BJ (cell line): ENCODE results near the gene CNTNAP4. TPM values are rescaled to one million over a fixed set of nuclear protein-coding genes. Genes with fewer than 3 reads are reported as not detected.

Source experiments
- CTCF ChIA-PET: fragments of 350-600 bp; formaldehyde crosslinking; extraction: SDS; loops from one replicate; lab custom pipeline; 2021; ENCODE audit warnings: antibody characterized with exemption, inconsistent platforms; lab: Yijun Ruan, JAX
- POLR2A ChIA-PET: fragments of 300-600 bp; sonication (Branson Sonifier 250); formaldehyde crosslinking; extraction: SDS; loops from one replicate; lab custom pipeline; 2021; ENCODE audit warnings: antibody characterized with exemption; lab: Charles Lee
- DNase-seq: peaks from one replicate; pipeline ENCODE4 v3.0.0-alpha.2; 2011; ENCODE audit warnings: low read depth
- H3K27me3 ChIP-seq: 2 replicates; pipeline ENCODE4 v1.6.0; 2011; ENCODE audit warnings: low read length; ENCODE audit not compliant: control insufficient read depth, insufficient read depth
- H3K36me3 ChIP-seq: 2 replicates; pipeline ENCODE4 v1.5.1; 2011; ENCODE audit warnings: low read length; ENCODE audit not compliant: control insufficient read depth, insufficient read depth
- H3K4me3 ChIP-seq: 2 replicates; pipeline ENCODE4 v1.5.1; 2011; ENCODE audit warnings: low read depth, mild to moderate bottlenecking, control low read depth, low read length
- CTCF ChIP-seq: IDR thresholded peaks from 2 replicates; pipeline ENCODE4 v1.5.1; 2011; ENCODE audit warnings: low read depth, mild to moderate bottlenecking, control low read depth, inconsistent platforms, low read length, moderate library complexity; ENCODE audit not compliant: insufficient read depth
- polyA plus RNA-seq: library from polyadenylated mRNA; depleted of rRNA; stranded (reverse); fragments of >200 nt; gene quantifications from 2 replicates; pipeline ENCODE4 v1.2.3, GENCODE V29; 2011

The CNTNAP4 gene
- polyA plus RNA-seq, 1 experiment, result not detected

- Histone ChIP-seq H3K36me3 (no peaks in the 10 kb centered on the region), H3K4me3 (no peak overlapping the region), H3K27me3 (no peaks in the 10 kb centered on the region)
- ChIA-PET CTCF (no interaction called here), POLR2A (no interaction called here)
- TF ChIP-seq CTCF, result no peak
- DNase-seq, result no peak
Observed at GRCh38 chr16:76573281-76573680, 296.1 kb downstream of the CNTNAP4 start.

- ChIA-PET CTCF (no interaction called here), POLR2A (no interaction called here)
- no peak overlapping the region for H3K4me3 ChIP-seq
- no peaks in the 10 kb centered on the region for H3K36me3 ChIP-seq
- no peak for DNase-seq
- H3K27me3 ChIP-seq, result no peaks in the 10 kb centered on the region
- TF ChIP-seq CTCF, result no peak
Observed at GRCh38 chr16:76574651-76575050, 297.4 kb downstream of the CNTNAP4 start.

GRCh38 chr16:76576526-76576925, 299.3 kb downstream of the CNTNAP4 start:
- Histone ChIP-seq H3K4me3 (no peak overlapping the region), H3K27me3 (no peaks in the 10 kb centered on the region), H3K36me3 (no peaks in the 10 kb centered on the region)
- no peak for TF ChIP-seq CTCF
- ChIA-PET CTCF (interaction anchor here (0.7 kb wide), 1 partner anchor 154 kb away, joined by 4 read pairs; no protein-coding TSS in a partner anchor), POLR2A (no interaction called here)
- DNase-seq, result no peak

- no peak for DNase-seq
- H3K36me3 ChIP-seq, result no peaks in the 10 kb centered on the region
- no peak overlapping the region for H3K4me3 ChIP-seq
- no peaks in the 10 kb centered on the region for H3K27me3 ChIP-seq
- no peak for TF ChIP-seq CTCF
- CTCF ChIA-PET, result no interaction called here
- POLR2A ChIA-PET, result no interaction called here
Observed at GRCh38 chr16:76577003-76577402, 299.8 kb downstream of the CNTNAP4 start.

- no peak for DNase-seq
- Histone ChIP-seq H3K36me3 (no peaks in the 10 kb centered on the region), H3K4me3 (no peak overlapping the region), H3K27me3 (no peaks in the 10 kb centered on the region)
- TF ChIP-seq CTCF, result no peak
- ChIA-PET CTCF (no interaction called here), POLR2A (no interaction called here)
Observed at GRCh38 chr16:76579277-76579922, 302.2 kb downstream of the CNTNAP4 start.
